ENCODE data around the gene FIGN. TPM values are rescaled to one million over a fixed set of nuclear protein-coding genes. Genes with fewer than 3 reads are reported as not detected.

FIGN gene
- total and polyA plus RNA-seq, 2 of the 8 experiments (the other 6 are each of a cell fraction or from before 2014, with no cell fraction given): 5.0 to 22.8 TPM

GRCh38 chr2:163553601-163554000 lies 182.2 kb downstream of the FIGN start (continued):
- TF ChIP-seq CHD7 (IDR thresholded peaks at IDR 0.05; ENCODE audit: insufficient replicate concordance, low read length) (no peak), RFX5 (IDR thresholded peaks at IDR 0.05; ENCODE audit: borderline replicate concordance, low read depth, low read length) (no peak), TCF12 (IDR thresholded peaks at IDR 0.05; ENCODE audit: low read depth, low read length) (no peak), EP300 (IDR thresholded peaks at IDR 0.05; ENCODE audit: borderline replicate concordance in 1 of 2, low read depth in 2 of 2, low read length in 2 of 2) (no peak), RBBP5 (IDR thresholded peaks at IDR 0.05; ENCODE audit: borderline replicate concordance, low read depth, low read length) (no peak), MAX (IDR thresholded peaks at IDR 0.05) (no peak), CTCF (IDR thresholded peaks at IDR 0.05; ENCODE audit: control extremely low read depth in 1 of 3, insufficient read depth in 1 of 3, low read depth in 1 of 3, low read length in 3 of 3) (no peak), EGR1 (IDR thresholded peaks at IDR 0.05; ENCODE audit: borderline replicate concordance, low read depth, low read length) (no peak), CBX8 (IDR thresholded peaks at IDR 0.05; ENCODE audit: borderline replicate concordance, low read depth, low read length) (no peak)

Measured in H1 (cell line).